ENCODE measurements around the gene NDUFAB1. TPM values are rescaled to one million over a fixed set of nuclear protein-coding genes. Genes with fewer than 3 reads are reported as not detected.
"Not testable (repeated sequence)": the region's sequence is repeated elsewhere in the genome, so short reads cannot be mapped to it uniquely, and the experiment has no call there.

NDUFAB1 gene
- total and polyA plus RNA-seq, 7 donors, result 101 to 398 (median 179) TPM

GRCh38 chr16:23554536-23554935, 41.6 kb downstream of the NDUFAB1 start:
- Histone ChIP-seq H3K4me1 (peaks cover 0 to 25% (median 22%) of the 10 kb centered on the region in 4 donors), H3K27ac (no peak overlapping the region), H3K9me3 (no peaks in the 10 kb centered on the region), H3K4me3 (no peak overlapping the region), H3K27me3 (no peaks in the 10 kb centered on the region), H3K36me3 (peaks cover 12 to 40% (median 22%) of the 10 kb centered on the region in 4 donors)
- 81 to 85% methylated on average over 3 of the region's 3 CpGs for WGBS, 2 donors
- intact Hi-C loops (cut with DNase I), result no loop called here
- TF ChIP-seq POLR2AphosphoS5 (IDR thresholded peaks at IDR 0.05) (no peak), POLR2A (IDR thresholded peaks at IDR 0.05) (no peak), EP300 (IDR thresholded peaks at IDR 0.05) (no peak)
- TF ChIP-seq, protein P1, sequence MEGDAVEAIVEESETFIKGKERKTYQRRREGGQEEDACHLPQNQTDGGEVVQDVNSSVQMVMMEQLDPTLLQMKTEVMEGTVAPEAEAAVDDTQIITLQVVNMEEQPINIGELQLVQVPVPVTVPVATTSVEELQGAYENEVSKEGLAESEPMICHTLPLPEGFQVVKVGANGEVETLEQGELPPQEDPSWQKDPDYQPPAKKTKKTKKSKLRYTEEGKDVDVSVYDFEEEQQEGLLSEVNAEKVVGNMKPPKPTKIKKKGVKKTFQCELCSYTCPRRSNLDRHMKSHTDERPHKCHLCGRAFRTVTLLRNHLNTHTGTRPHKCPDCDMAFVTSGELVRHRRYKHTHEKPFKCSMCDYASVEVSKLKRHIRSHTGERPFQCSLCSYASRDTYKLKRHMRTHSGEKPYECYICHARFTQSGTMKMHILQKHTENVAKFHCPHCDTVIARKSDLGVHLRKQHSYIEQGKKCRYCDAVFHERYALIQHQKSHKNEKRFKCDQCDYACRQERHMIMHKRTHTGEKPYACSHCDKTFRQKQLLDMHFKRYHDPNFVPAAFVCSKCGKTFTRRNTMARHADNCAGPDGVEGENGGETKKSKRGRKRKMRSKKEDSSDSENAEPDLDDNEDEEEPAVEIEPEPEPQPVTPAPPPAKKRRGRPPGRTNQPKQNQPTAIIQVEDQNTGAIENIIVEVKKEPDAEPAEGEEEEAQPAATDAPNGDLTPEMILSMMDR (IDR thresholded peaks at IDR 0.05), result no peak
- DNase-seq, result no peak

DNA sequence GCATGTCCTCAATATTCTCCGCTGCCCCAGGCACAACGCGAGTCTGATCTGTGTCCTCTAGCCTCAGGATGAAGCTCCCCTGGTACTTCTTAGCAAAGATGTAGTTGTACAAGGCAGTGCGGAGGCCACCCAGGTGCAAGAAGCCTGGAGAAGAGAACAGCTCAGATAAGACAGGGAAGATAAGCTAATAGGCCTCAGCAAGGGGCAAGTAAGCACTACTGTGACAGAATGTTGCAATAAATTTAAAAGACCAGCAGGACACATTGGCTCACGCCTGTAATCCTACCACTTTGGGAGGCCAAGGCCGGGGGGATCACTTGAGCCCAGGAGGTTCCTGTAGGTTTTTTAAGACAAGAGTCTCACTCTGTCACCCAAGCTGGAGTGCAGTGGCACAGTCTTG, 44.0 kb downstream of the NDUFAB1 start:
- no peak for DNase-seq
- Histone ChIP-seq H3K4me1 (peaks cover 0 to 9% (median 8%) of the 10 kb centered on the region in 4 donors), H3K4me3 (no peak overlapping the region), H3K27ac (no peak overlapping the region), H3K27me3 (no peaks in the 10 kb centered on the region), H3K9me3 (no peaks in the 10 kb centered on the region), H3K36me3 (peaks cover 12 to 60% (median 33%) of the 10 kb centered on the region in 4 donors)
- 80 to 88% methylated on average over 6 of the region's 6 CpGs for WGBS, 2 donors
- intact Hi-C loops (cut with DNase I), result no loop called here
- TF ChIP-seq, protein P1 (IDR thresholded peaks at IDR 0.05), result no peak

GRCh38 chr16:23549938-23550337, 46.2 kb downstream of the NDUFAB1 start:
- WGBS, 2 donors, result 97 to 99% methylated on average over 5 of the region's 5 CpGs
- Histone ChIP-seq H3K4me1 (no peaks in the 10 kb centered on the region), H3K27me3 (no peaks in the 10 kb centered on the region), H3K9me3 (no peaks in the 10 kb centered on the region), H3K36me3 (peaks cover 12 to 83% (median 44%) of the 10 kb centered on the region in 4 donors), H3K27ac (no peak overlapping the region), H3K4me3 (no peak overlapping the region)
- DNase-seq, result no peak
- TF ChIP-seq POLR2A (IDR thresholded peaks at IDR 0.05) (no peak), EP300 (IDR thresholded peaks at IDR 0.05) (no peak), POLR2AphosphoS5 (IDR thresholded peaks at IDR 0.05) (no peak)
- TF ChIP-seq, protein P1 (IDR thresholded peaks at IDR 0.05), result no peak
- intact Hi-C loops (cut with DNase I), result no loop called here

- H3K36me3 ChIP-seq, result peaks cover 0 to 97% (median 32%) of the 10 kb centered on the region in 4 donors
- no peaks in the 10 kb centered on the region for H3K4me1 ChIP-seq
- H3K9me3 ChIP-seq, result no peaks in the 10 kb centered on the region
- H3K4me3 ChIP-seq, result no peak overlapping the region
- DNase-seq, result no peak
- TF ChIP-seq EP300 (IDR thresholded peaks at IDR 0.05) (no peak), POLR2AphosphoS5 (IDR thresholded peaks at IDR 0.05) (no peak), POLR2A (IDR thresholded peaks at IDR 0.05) (no peak)
- TF ChIP-seq, protein P1 (IDR thresholded peaks at IDR 0.05), result no peak
- H3K27ac ChIP-seq, result no peak overlapping the region
- H3K27me3 ChIP-seq, result no peaks in the 10 kb centered on the region
- 96 to 97% methylated on average over 14 of the region's 14 CpGs for WGBS, 2 donors
- intact Hi-C loops (cut with DNase I), result no loop called here
Measured at GRCh38 chr16:23544436-23544835, 51.7 kb downstream of the NDUFAB1 start.

GRCh38 chr16:23540817-23541178, 55.3 kb downstream of the NDUFAB1 start:
- peaks cover 0 to 89% (median 17%) of the 10 kb centered on the region in 4 donors for H3K36me3 ChIP-seq
- H3K4me3 ChIP-seq; DNase-seq; H3K4me1 ChIP-seq; H3K27me3 ChIP-seq; intact Hi-C loops (cut with DNase I); H3K9me3 ChIP-seq; H3K27ac ChIP-seq: not testable (repeated sequence)
- WGBS, 2 donors, result 96 to 98% methylated on average over 3 of the region's 3 CpGs

Measured in sigmoid colon (tissue), 7 donors.